Measurements from ENCODE around the gene GPR84.
A peak's percentile ranks its signal among the peaks of the same experiment; 100 is the strongest.

GPR84 gene

DNA sequence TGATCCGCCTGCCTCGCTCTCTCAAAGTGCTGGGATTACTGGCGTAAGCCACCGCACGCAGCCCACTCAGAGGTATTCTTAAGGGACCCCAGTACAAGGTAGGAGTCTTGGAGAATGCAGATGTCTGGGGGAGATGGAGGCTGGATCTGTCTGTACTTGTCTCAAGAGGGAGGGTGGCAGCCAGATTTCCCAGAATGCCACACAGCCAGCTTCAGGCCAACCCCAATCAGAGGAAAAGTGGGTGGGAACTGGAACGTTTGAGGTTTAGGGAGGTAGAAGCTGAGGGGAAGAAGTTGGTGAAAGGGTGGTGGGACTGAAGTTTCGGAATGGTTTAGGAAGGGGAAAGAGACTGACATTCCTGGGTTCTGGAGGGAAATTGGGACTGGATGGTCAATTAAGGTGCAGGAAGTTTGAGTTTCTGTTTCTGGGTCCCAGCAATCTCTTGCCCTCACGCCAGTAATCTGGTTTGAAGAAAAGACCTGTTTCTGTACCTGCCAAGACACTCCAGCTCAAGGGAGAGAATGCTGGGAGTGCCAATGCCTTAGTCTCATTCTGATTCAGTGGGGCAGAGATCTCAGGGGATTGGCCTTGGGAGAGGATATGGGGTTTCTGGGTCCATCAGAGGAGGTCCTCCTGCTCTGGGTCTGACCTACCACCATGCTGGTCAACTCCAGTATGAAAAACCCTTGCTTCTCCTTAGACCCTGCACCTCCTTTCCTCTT lies 28.4 kb upstream of the GPR84 start:
- TF ChIP-seq, protein P1, sequence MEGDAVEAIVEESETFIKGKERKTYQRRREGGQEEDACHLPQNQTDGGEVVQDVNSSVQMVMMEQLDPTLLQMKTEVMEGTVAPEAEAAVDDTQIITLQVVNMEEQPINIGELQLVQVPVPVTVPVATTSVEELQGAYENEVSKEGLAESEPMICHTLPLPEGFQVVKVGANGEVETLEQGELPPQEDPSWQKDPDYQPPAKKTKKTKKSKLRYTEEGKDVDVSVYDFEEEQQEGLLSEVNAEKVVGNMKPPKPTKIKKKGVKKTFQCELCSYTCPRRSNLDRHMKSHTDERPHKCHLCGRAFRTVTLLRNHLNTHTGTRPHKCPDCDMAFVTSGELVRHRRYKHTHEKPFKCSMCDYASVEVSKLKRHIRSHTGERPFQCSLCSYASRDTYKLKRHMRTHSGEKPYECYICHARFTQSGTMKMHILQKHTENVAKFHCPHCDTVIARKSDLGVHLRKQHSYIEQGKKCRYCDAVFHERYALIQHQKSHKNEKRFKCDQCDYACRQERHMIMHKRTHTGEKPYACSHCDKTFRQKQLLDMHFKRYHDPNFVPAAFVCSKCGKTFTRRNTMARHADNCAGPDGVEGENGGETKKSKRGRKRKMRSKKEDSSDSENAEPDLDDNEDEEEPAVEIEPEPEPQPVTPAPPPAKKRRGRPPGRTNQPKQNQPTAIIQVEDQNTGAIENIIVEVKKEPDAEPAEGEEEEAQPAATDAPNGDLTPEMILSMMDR (IDR thresholded peaks at IDR 0.05; ENCODE audit: insufficient read depth, missing control alignments): no peak

DNA sequence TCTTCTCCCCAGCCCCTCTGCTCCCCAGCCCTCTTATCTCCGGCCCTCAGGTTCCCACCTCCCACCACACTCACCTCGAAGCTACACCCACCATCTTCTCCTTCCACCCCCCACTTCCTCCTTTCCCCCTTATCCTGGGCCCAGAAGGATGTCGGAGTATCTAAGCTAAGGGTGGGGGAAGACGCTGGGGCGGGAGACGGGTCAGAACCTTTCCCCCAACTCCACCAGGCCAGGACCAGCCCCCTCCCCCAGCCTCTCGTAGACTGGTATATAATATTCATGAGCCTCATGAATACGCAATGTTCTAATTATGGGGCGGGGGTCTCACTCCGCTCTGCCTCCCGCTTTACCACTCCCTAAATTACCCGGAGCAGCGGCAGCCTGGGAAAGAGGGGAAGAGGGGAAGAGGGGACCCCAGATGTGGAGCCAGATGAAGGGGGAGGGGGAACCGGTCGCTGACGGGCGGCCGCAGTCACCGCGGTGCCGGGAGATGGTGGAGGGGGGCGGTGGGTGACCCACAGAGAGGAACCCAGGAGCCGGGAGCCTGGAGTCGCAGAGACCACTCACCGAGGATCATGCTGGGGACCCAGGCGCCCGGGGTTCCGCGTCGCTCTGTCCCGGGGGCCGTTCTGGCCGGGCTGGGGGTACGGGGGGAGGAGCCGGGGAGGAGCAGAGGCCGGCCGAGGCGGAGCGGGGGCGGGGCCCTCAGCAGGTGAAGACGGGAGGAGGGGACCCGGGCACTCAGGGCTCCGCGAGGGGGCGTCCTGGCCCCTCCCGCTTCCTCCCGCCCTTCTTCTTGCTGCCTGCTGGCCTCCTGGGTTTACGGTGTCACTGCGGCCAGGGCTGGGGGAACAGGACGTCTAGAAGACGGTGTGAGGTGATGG lies 26.6 kb upstream of the GPR84 start:
- FAIRE-seq (no peak), DNase-seq (ENCODE audit: insufficient read length, low spot score) (peak; percentile 88)
- TF ChIP-seq, protein P1 (IDR thresholded peaks at IDR 0.05; ENCODE audit: insufficient read depth, missing control alignments): no peak

More for the DNA sequence above, 28.4 kb upstream of the GPR84 start:
- DNase-seq (ENCODE audit: insufficient read length, low spot score) (no peak), FAIRE-seq (no peak)

DNA sequence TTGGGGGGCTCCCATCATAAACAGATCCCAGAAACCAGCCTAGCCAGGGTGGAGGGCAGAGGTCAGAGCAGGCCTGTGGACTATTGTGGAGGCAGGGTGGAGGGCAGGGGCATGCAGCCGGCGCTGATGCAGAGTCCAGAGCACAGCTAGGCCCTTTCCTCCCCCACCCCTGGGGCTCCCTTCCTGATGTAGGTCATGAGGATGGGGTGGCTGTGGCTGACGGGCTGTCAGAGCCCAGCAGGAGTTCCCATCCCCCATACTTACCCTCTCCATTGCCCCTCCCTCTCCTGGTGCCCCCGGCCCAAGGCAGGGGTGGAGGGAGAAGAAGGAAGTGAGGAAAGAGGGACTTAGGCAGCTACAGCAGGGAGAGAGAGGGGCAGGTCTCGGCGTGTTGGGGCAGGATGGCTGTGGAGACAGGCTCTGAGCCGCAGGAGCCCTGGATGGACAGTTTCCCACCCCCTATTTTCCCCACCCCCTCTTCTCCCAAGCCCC lies 25.9 kb upstream of the GPR84 start:
- no peak for DNase-seq (ENCODE audit: insufficient read length, low spot score)

DNA sequence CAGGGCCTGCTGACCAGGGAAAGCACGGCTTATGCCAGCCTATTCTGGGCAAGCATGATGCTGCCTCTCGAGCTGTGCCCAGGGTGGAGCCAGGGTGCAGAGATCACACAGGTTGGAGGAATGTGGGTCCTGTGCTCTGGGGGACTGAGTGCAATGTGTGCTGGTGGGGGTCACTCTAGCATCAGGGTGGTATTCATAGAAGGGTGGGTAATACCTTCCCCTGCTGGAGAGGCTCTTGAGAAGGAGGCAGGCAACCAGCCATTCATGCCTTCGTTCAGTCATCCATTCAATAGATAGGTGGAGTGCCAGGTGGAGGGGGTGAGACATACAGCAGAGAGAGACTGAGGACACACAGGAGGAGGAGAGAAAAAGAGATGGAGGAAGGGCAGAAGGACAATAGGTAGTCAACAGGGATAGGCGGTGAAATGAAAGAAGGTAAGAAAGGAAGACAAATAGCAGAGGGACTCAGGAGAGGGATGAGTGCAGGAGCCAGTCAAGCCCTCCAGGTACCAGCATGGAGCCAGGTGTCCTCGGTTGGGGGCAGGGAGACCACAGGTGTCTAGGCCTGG lies 25.4 kb upstream of the GPR84 start:
- DNase-seq (ENCODE audit: insufficient read length, low spot score) (no peak), FAIRE-seq (no peak)
- TF ChIP-seq, protein P1 (IDR thresholded peaks at IDR 0.05; ENCODE audit: insufficient read depth, missing control alignments): no peak

More for the DNA sequence above, 25.9 kb upstream of the GPR84 start:
- no peak for FAIRE-seq
- TF ChIP-seq, protein P1 (IDR thresholded peaks at IDR 0.05; ENCODE audit: insufficient read depth, missing control alignments): no peak

DNA sequence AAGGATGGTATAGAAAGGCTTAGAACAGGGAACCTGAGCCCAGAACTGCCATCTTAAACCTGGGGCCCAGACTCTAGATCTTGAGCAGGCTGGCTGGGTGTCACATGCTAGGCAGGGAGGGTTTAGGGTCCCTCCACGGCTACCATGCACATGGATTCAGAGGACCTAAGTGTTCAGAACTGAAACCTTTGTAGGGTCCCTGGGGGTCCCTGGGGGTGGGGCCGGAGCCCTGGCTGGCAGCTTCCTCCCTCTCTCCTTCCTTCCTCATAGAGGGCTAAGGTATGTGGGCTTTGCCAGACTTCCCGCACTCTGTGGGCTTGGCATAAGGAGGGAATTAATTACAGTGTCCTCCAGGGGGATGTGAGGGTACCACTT lies 24.8 kb upstream of the GPR84 start:
- FAIRE-seq: no peak
- DNase-seq (ENCODE audit: insufficient read length, low spot score): no peak
- TF ChIP-seq, protein P1 (IDR thresholded peaks at IDR 0.05; ENCODE audit: insufficient read depth, missing control alignments): no peak

DNA sequence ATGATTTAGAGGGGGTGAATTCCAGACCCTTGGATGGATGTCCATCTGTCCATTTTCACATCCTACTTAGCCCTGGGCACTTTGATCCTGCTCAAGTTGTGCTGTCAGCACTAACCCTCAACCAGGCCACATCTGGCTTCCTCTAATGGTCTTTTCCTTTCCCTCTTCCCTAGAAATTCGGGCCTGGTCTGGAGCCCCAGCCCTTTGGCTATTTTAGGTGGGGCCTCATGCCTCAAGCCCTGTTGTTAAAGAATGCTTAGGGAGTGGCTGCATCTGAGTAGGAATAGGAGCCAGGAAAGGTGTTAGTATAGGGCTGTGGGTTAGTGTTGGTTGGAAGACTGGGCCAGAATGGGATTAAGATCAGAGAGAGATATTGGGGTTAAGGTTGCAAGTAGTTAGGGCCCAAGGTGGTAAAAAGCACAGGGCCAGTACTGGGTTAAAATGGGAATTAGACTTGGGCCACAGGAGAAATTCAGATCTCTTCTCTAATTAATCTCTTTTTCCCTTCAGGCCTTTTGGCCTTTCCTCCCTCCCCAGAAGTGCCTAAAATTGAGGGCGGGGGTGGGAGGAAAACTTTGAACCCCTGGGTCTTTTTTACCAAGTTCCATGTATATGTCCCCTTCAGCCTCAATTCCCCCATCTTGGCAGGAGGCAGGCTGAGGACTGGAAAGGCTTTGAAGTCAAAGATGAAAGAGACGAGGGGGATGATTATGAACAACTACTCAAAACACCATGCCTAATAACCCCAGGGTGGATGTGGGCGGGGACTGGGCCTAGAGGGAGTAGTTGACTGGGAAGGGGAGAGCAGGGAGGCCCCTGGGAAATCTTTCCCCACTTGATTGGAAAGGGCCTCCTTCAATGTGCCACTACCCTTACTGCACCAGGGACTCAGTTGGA lies 24.2 kb upstream of the GPR84 start:
- no peak for DNase-seq (ENCODE audit: insufficient read length, low spot score)
- TF ChIP-seq, protein P1 (IDR thresholded peaks at IDR 0.05; ENCODE audit: insufficient read depth, missing control alignments): no peak

More for the DNA sequence above, 24.2 kb upstream of the GPR84 start:
- no peak for FAIRE-seq
